NCI-H146 treated with DMSO at 0.1 percent for 48 hours (cell line): ENCODE results near the gene FBXL14.
"Not testable (repeated sequence)": the region's sequence is repeated elsewhere in the genome, so short reads cannot be mapped to it uniquely, and the experiment has no call there.

Experiments used
- DNase-seq: peaks from one replicate; lab custom pipeline; 2025; ENCODE audit not compliant: unreplicated experiment; lab: John Stamatoyannopoulos, UW

FBXL14 gene

GRCh38 chr12:1574865-1575259, 19.5 kb downstream of the FBXL14 start:
- DNase-seq: no peak

DNA sequence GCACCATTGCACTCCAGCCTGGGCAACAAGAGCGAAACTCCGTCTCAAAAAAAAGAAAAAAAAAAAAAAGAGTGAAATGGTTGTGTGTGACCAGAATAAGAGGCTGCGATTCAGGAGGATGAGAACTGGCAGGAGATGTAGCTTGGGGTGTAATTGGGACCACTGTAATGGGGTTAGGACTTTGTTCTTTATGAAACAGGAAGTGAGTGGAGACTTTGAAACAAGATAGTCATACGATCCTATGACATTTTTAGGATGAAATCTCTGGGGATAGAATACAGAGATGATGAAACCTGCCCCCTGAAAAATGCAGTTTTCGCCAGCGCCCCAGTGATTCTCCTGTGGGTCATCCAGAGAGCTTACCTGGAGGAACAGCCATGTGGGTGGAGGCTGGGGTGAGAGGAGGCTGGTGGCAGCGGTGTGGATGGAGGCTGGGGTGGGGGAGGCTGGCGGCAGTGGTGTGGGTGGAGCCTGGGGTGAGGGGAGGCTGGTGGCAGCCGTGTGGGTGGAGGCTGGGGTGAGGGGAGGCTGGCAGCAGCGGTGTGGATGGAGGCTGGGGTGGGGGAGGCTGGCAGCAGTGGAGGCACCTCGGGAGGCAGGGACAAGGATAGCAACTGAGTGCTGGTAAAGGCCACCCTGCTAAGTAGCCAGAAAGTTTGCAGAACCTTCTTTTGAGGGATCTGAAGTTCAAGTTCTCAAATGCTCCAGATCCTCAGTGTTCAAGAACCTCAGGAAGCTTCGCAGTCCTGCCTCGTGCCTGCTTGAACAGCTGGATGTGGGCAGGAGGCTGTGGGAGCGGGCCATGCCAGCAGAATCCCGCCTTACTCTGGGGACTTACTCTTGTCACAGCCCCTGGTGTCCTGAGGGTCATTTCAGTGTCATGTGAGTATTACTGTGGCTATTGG, 20.2 kb downstream of the FBXL14 start:
- no peak for DNase-seq

- DNase-seq: no peak
Observed at GRCh38 chr12:1572731-1573130, 21.6 kb downstream of the FBXL14 start.

DNA sequence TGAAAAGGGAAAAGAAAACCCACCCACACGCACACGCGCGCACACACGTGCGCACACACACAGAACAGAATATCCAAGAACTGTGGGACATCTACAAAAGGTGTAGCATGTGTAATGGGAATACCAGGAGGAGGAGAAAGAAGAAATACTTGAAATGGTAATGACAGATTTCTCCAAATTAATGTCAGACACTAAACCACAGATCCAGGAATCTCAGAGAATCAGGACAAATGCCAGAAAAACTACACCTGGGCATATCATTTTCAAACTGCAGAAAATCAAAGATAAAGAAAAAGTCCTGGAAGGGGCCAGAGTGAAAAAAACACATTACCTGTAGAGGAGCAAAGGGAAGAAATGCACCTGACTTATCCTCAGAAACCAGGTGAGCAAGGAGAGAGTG, 26.5 kb downstream of the FBXL14 start:
- DNase-seq: no peak

- no peak for DNase-seq
Observed at GRCh38 chr12:1566449-1567135, 27.8 kb downstream of the FBXL14 start.

- no peak for DNase-seq
Observed at GRCh38 chr12:1565172-1565571, 29.2 kb downstream of the FBXL14 start.

DNA sequence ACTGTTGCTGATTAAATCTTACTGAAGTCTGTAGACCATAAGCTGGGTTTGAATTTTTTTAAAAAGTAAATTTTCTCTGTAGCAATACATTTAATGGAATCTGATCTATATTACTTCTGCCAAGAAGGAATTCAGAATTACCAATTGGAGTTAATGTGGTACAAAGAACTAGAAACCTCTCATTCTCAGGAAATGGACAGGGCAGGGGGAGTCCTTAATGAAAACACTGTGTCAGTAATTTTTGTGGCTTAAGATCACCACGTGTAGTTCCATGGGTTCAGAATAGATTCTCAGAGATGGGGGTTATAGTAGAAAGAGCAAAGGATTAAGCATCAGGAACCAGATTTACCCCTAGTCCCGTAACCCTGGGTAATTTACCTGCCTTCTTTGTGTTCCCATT, 30.3 kb downstream of the FBXL14 start:
- no peak for DNase-seq

DNA sequence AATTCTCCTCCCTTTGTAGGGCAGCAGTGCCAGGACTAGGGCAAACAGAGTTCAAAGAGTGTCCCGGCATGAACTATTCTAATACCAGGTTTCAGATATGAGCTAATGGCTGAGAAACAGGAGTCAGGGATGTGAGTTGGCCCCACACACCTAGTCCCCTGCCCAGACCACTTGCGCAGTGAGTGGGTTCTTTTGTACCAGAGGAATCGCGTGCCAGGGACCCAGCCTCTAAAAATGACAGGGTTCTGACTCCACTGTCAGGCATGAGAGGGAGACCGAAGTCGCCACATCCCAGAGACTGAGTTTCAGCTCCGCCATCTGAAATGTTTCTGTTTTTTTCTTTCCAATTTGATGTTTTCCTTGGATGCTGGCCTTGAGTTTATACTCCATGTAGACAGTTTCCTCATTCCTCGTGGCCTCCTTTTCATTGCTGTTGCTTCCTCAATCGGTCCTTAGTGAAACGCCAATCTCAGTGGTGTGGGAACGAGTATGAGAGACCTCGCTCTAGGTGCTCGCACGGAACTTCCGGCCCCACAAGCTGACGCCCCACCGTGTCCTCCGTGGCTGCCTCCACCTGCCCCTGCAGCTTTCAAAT, 31.5 kb downstream of the FBXL14 start:
- DNase-seq: no peak

DNA sequence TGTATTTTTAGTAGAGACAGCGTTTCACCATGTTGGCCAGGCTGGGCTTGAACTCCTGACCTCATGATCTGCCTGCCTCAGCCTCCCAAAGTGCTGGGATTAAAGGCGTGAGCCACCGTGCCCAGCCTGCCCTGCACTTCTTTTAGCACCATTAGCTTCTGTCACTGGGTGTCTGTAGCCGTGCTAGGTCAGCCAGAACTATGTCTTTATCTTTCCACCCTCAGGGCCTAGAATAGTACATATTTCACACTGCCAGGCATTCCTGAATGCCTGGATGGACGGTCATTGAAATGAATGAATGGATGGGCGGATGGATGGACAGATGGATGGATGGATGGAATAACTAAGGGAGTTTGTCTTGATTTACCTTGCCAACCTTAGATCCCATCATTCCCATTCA, 33.7 kb downstream of the FBXL14 start:
- no peak for DNase-seq

DNA sequence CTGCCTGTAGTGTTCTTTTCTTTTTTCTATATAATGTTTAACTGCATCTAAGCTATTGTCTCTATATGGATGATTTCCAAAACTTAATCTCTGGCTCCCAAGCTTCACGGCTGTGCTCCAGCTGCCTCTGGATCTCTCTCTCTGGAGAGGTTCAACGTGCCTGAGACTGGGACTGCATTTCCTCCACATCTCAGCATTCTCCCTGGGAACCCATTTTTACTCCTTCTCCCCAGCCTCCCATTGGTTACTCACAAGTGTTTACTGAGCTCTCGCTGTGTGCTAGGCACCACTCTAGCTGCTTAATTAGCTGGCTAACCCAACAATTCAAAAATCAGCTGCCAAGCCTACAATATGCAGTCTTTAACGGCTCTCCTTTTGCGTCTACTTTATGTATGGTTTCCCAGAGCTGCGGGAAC, 34.7 kb downstream of the FBXL14 start:
- DNase-seq: no peak

DNA sequence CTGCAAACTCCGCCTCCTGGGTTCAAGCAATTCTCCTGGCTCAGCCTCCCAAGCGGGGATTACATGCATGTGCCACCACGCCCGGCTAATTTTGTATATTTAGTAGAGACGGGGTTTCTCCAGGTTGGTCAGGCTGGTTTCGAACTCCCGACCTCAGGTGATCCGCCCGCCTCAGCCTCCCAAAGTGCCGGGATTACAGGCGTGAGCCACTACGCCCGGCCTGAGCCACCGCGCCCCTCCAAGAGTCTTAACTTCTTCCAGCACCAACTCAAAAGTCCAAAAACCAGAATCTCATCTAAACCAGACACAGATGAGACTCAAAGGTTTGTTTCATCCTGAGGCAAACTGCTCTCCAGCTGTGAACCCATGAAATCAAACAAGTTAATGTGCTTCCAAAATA, 36.3 kb downstream of the FBXL14 start:
- not testable (repeated sequence) for DNase-seq

DNA sequence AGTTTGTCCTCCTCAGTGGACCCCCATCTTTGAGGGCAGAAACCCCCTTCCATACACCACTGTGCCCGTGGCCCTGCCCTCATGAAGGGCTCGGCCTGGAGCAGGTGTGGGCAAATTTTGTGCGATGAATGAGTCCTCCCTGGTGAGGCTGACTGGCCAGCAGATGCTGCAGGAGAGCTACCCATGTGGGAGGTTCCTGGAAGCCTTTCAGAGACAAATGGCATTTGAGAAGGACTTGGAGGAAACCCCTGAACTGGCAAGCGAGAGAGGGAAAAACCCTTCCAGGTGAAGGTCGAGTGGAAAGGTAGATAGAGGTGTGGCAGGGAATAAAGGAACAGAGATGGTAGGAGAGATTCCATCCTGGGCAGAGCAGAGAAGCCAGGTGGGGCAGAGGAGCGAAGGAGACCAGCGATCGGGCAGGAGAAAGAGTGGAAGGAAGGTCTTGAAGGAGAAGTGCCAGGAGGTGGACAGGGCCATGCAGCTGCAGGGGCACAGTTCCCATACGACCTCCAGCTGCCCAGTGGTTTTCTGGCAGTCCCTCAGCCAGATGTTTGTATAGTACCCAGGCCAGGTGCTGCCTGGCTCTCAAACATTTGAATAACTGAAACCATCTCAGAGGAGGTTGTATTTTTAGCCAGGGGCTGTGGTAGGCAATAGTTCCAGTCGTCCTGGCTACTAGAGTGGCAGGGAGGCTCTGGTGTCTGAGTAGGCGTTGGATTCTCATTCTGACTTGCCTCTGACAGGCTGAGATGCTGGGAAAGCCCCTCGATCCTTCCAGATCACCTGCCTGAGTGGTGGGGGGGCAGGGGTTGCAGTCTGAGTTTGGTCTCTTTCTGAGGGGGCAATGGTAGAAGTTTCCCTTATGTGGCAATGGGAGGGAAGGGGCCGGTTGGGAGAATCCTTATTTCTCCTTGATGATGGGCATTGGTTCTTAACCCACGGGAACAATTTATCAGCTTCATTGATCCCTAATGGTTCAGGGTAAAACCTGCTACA, 40.1 kb downstream of the FBXL14 start:
- no peak for DNase-seq

DNA sequence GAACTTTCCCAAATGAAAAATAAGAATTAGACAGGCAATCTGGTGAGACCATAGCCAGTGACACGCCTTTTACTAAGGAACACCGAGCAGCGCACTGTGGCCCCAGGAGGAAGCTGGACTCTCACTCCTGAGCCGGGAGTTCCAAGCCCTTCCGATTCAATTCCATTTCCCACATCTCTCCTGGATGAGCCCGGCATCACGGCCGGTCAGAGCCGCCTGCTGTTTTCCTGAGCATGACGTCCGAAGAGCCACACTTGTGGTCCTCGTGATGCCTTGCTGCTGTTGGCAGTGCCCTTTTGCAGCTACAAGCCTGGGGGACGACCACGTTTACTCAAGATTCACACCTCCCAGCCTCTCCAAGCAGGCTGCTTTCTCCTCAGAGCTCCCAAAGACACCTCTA, 40.8 kb downstream of the FBXL14 start:
- no peak for DNase-seq

- no peak for DNase-seq
Observed at GRCh38 chr12:1552911-1553491, 41.4 kb downstream of the FBXL14 start.

- DNase-seq: no peak
Observed at GRCh38 chr12:1552171-1552570, 42.2 kb downstream of the FBXL14 start.

DNA sequence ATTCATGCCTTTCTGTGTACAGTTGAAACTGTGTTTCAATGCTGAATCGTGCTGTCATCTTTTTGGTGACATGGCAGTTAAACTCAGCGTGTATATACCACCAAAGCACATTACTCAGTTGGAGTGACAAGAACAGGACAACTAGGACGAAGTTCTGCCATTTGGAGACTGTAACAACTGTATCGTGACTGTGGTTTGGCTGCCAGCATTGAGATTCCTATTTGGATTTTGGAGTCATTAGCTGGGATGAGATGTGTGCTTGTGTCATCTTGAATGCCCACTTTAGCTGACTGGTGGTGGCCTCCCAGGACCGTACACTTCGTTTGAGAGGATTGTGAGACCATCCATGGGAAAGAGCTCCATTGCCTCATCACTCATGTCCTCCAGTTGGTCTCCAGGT, 42.9 kb downstream of the FBXL14 start:
- no peak for DNase-seq

- DNase-seq: no peak
Observed at GRCh38 chr12:1546931-1547640, 47.3 kb downstream of the FBXL14 start.

DNA sequence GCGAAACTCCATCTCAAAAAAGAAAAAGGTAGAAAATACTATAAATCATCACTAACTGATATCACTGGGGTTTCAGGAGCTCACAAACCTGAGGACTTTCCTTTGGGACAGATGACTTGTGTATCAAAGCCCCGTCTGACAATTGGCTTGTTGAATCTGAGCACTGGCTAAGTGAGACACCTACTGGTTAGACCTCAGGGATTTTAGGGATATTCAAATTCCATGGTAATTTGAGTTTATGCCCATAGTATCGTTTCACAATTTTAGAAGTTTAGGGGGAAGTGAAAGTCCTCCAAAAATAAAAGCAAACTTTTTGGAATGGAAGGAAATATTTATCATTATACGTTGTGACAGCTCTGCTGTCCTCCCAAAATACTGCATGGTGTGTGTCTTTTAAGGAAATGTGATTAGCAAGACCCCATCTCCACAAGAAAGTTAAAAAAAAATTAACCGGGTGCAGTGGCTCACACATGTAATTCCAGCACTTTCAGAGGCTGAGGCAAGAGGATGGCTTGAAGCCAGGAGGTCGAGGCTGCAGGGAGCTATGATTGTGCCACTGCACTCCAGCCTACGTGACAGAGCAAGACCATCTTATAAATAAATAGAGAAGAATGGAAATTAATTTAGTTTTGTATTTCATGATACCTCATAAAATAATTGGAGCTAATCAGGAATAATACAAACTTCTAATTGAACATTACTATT, 49.2 kb downstream of the FBXL14 start:
- no peak for DNase-seq

GRCh38 chr12:1542599-1542998, 51.8 kb downstream of the FBXL14 start:
- DNase-seq: no peak
